WTC11 (cell line): ENCODE measurements around the gene OSTN. TPM values are rescaled to one million over a fixed set of nuclear protein-coding genes. Genes with fewer than 3 reads are reported as not detected.
A peak's percentile ranks its signal among the peaks of the same experiment; 100 is the strongest.

Source experiments
- ATAC-seq: fragments of 200-7000 bp; cut with Tn5 transposase; 2 replicates; pipeline ENCODE4 v1.10.0; 2021; ENCODE audit warnings: mild to moderate bottlenecking, moderate library complexity
- CTCF ChIA-PET: fragments of 300-600 bp; sonication (Branson Sonifier 250); formaldehyde crosslinking; loops from one replicate; lab custom pipeline; 2021; ENCODE audit warnings: antibody characterized with exemption; lab: Charles Lee
- POLR2A ChIA-PET: fragments of 350-600 bp; sonication (Branson Sonifier 250); formaldehyde crosslinking; loops from one replicate; lab custom pipeline; 2021; ENCODE audit warnings: antibody characterized with exemption; lab: Charles Lee
- DNase-seq: peaks from one replicate; pipeline ENCODE4 v3.0.0; 2021; ENCODE audit warnings: low spot score
- H3K27ac Mint-ChIP-seq: 2 replicates; pipeline ENCODE4 v1.8.0; 2021; ENCODE audit warnings: mixed read lengths
- H3K27me3 Mint-ChIP-seq: 2 replicates; pipeline ENCODE4 v1.8.0; 2021; ENCODE audit warnings: low read depth, mild to moderate bottlenecking, moderate library complexity, mixed read lengths
- H3K36me3 Mint-ChIP-seq: 2 replicates; pipeline ENCODE4 v1.8.0; 2021; ENCODE audit warnings: mixed read lengths
- H3K4me1 Mint-ChIP-seq: 2 replicates; pipeline ENCODE4 v1.8.0; 2022; ENCODE audit warnings: mixed read lengths
- H3K4me3 Mint-ChIP-seq: 2 replicates; pipeline ENCODE4 v1.8.0; 2021; ENCODE audit warnings: mild to moderate bottlenecking, moderate library complexity, mixed read lengths
- H3K9me3 Mint-ChIP-seq: 2 replicates; pipeline ENCODE4 v1.8.0; 2021; ENCODE audit warnings: mixed read lengths
- CBFB ChIP-seq: sonication (generic); formaldehyde crosslinking; IDR thresholded peaks from 2 replicates; pipeline ENCODE4 v1.8.1; 2022; ENCODE audit warnings: mild to moderate bottlenecking, low read depth, missing genetic modification reagents
- CREB1 ChIP-seq: sonication (generic); formaldehyde crosslinking; IDR thresholded peaks from 2 replicates; pipeline ENCODE4 v1.8.0; 2023; ENCODE audit warnings: mild to moderate bottlenecking, missing genetic modification reagents
- FOXP1 ChIP-seq: sonication (generic); formaldehyde crosslinking; IDR thresholded peaks from 2 replicates; pipeline ENCODE4 v1.8.0; 2022; ENCODE audit warnings: missing genetic modification reagents, mild to moderate bottlenecking, moderate library complexity, borderline replicate concordance
- GABPB1 ChIP-seq: sonication (generic); formaldehyde crosslinking; IDR thresholded peaks from 2 replicates; pipeline ENCODE4 v1.8.1; 2023; ENCODE audit warnings: mild to moderate bottlenecking, missing genetic modification reagents
- KAT7 ChIP-seq: sonication (generic); formaldehyde crosslinking; IDR thresholded peaks from 2 replicates; pipeline ENCODE4 v1.8.1; 2023; ENCODE audit warnings: missing genetic modification reagents, mild to moderate bottlenecking, borderline replicate concordance
- MYBL2 ChIP-seq: sonication (generic); formaldehyde crosslinking; IDR thresholded peaks from 2 replicates; pipeline ENCODE4 v1.8.1; 2023; ENCODE audit warnings: mild to moderate bottlenecking, moderate library complexity, missing genetic modification reagents
- NR1H2 ChIP-seq: sonication (generic); formaldehyde crosslinking; IDR thresholded peaks from 2 replicates; pipeline ENCODE4 v1.9.0; 2021; ENCODE audit warnings: mild to moderate bottlenecking, moderate library complexity, missing genetic modification reagents
- NR3C1 ChIP-seq: sonication (generic); formaldehyde crosslinking; conservative IDR thresholded peaks from 2 replicates; pipeline ENCODE4 v1.8.1; 2023; ENCODE audit warnings: low read depth, mild to moderate bottlenecking, missing genetic modification reagents
- RELA ChIP-seq: sonication (generic); formaldehyde crosslinking; IDR thresholded peaks from 2 replicates; pipeline ENCODE4 v1.8.1; 2022; ENCODE audit warnings: missing genetic modification reagents, mild to moderate bottlenecking, borderline replicate concordance
- TEAD1 ChIP-seq: sonication (generic); formaldehyde crosslinking; IDR thresholded peaks from 2 replicates; pipeline ENCODE4 v1.8.0; 2022; ENCODE audit warnings: mild to moderate bottlenecking, missing genetic modification reagents
- ZNF219 ChIP-seq: sonication (generic); formaldehyde crosslinking; IDR thresholded peaks from 2 replicates; pipeline ENCODE4 v1.8.0; 2023; ENCODE audit warnings: missing genetic modification reagents, mild to moderate bottlenecking, borderline replicate concordance
- ZNF423 ChIP-seq: fragments of 250-450 bp; sonication (Bioruptor Pico); IDR thresholded peaks from 2 replicates; pipeline ENCODE4 v2.1.2; 2022; ENCODE audit warnings: mild to moderate bottlenecking, moderate library complexity
- total RNA-seq: library from RNA; stranded (reverse); gene quantifications from 3 replicates; pipeline ENCODE4 v1.2.3, GENCODE V29; 2021
- TF ChIP-seq, protein P1 (sequence below): sonication (generic); formaldehyde crosslinking; conservative IDR thresholded peaks from 2 replicates; pipeline ENCODE4 v1.8.1; 2023; ENCODE audit warnings: mild to moderate bottlenecking, low read depth, missing genetic modification reagents, moderate library complexity
- TF ChIP-seq, protein P2 (sequence below): fragments of 250-450 bp; sonication (Bioruptor Pico); IDR thresholded peaks from 2 replicates; pipeline ENCODE4 v1.9.0; 2021; ENCODE audit warnings: mild to moderate bottlenecking
- TF ChIP-seq, protein P3 (sequence below): sonication (generic); formaldehyde crosslinking; conservative IDR thresholded peaks from 2 replicates; pipeline ENCODE4 v1.8.1; 2022; ENCODE audit warnings: mild to moderate bottlenecking, missing genetic modification reagents

The OSTN gene
- total RNA-seq, 1 experiment from 2014 or later = not detected

DNA sequence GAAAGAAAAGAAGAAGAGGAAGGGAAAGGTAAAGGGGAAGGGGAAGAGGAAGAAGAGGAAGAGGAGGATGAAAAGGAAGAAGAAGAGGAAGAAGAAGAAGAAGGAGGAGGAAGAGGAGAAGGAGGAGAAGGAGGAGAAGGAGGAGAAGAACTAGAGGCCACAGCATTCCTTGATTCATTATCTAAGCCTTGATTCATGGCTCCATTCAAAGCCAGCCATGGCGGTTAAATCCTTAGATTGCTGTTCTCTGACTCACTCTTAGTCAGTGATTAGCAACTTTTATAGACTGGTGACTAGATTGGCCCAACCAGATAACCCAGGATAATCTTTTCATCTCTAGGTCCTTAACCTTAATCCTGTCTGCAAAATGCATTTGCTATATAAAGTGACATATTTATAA, 47.6 kb downstream of the OSTN start (continued):
- TF ChIP-seq, protein P1, sequence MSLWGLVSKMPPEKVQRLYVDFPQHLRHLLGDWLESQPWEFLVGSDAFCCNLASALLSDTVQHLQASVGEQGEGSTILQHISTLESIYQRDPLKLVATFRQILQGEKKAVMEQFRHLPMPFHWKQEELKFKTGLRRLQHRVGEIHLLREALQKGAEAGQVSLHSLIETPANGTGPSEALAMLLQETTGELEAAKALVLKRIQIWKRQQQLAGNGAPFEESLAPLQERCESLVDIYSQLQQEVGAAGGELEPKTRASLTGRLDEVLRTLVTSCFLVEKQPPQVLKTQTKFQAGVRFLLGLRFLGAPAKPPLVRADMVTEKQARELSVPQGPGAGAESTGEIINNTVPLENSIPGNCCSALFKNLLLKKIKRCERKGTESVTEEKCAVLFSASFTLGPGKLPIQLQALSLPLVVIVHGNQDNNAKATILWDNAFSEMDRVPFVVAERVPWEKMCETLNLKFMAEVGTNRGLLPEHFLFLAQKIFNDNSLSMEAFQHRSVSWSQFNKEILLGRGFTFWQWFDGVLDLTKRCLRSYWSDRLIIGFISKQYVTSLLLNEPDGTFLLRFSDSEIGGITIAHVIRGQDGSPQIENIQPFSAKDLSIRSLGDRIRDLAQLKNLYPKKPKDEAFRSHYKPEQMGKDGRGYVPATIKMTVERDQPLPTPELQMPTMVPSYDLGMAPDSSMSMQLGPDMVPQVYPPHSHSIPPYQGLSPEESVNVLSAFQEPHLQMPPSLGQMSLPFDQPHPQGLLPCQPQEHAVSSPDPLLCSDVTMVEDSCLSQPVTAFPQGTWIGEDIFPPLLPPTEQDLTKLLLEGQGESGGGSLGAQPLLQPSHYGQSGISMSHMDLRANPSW (CRISPR knock-in tag) = no peak
- TF ChIP-seq RELA (CRISPR knock-in tag) (no peak), ZNF423 (CRISPR knock-in tag) (no peak), CREB1 (no peak), ZNF219 (CRISPR knock-in tag) (no peak), MYBL2 (CRISPR knock-in tag) (no peak), NR3C1 (CRISPR knock-in tag) (no peak)
- TF ChIP-seq, protein P2, sequence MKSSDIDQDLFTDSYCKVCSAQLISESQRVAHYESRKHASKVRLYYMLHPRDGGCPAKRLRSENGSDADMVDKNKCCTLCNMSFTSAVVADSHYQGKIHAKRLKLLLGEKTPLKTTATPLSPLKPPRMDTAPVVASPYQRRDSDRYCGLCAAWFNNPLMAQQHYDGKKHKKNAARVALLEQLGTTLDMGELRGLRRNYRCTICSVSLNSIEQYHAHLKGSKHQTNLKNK (CRISPR knock-in tag) = no peak
- TF ChIP-seq, protein P3, sequence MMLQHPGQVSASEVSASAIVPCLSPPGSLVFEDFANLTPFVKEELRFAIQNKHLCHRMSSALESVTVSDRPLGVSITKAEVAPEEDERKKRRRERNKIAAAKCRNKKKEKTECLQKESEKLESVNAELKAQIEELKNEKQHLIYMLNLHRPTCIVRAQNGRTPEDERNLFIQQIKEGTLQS (CRISPR knock-in tag) = no peak

DNA sequence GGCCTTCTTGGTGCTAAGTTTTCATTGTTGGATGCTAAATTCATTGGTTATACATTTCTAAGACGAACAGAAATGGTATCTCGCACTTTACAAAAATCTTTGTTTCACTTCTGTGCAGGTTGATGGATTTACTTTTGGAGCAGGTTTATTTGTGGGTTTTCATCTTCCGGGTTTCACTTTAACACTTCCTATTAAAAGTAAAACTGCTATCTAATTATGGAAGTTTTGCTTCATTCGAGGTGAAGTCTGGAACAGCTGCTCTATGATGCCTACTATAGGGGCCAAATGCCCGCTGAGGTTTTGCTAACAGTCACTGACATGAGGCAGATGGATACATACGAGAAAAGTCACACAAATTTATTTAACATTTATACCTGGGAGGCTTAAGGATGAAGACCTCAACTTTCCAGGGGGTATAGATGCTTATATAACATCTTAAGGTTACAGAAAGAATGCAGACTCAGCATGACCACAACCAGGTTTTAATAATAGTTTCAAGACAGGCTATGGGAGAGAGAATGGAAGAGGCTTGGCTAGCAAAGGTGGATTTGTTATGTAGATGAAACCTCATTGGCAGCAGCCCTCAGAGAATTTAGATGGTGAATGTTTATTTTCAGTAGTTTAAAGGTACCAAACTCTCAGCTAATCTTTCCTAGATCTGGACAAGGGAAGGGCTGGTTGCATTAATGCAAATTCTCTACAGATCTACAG, 54.2 kb downstream of the OSTN start:
- 0 out of 2 replicates have a peak, but pooled peaks have one; percentile 16 for TF ChIP-seq TEAD1 (CRISPR knock-in tag)
- no peak for TF ChIP-seq CBFB
- DNase-seq (no peak), ATAC-seq (peak; percentile 90)
- ChIA-PET CTCF (no interaction called here), POLR2A (no interaction called here)
- H3K4me1 Mint-ChIP-seq = peaks cover 62% of the 10 kb centered on the region
- no peaks in the 10 kb centered on the region for H3K9me3 Mint-ChIP-seq
- no peaks in the 10 kb centered on the region for H3K27me3 Mint-ChIP-seq
- peak overlapping the region; percentile 93 for H3K27ac Mint-ChIP-seq
- H3K4me3 Mint-ChIP-seq = peak overlapping the region; percentile 44
- no peaks in the 10 kb centered on the region for H3K36me3 Mint-ChIP-seq

DNA sequence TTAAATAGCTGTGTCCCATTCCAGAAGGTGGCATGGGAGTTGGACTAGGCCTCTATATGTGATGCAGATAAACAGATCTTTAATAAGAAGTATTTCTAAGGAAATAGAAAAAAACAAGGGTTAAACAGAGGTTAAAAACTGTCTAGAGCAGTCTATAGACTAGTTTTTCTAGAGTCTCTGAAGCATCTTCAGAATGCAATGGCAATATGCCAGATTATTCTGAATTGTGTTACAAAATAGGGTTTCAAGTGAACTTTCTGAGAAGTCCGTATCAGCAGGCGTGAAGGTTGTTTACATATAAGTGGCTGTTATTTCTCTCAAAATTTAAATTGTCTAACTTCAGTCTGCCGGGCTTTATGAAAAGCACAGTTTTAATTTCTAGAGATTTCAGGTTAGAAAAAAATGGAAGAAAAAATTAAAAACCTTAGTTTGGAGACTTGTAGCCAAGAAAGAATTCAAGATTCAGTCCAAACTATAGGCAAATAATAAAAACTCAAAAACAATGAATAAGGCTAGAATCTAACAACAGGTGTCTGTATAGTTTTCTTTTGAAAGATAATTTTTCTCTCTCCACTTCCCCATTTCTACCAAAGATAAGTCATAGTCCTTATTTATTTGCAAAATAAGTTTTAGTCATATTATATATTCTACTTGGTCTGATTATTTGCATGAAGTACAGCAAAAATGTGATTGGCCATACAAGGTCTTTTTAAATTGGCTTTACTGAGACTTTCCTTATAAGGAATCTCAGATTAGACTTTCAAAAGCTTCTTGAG, 55.2 kb downstream of the OSTN start:
- TF ChIP-seq FOXP1 (no peak), KAT7 (CRISPR knock-in tag) (no peak)
- Mint-ChIP-seq H3K4me1 (peaks cover 66% of the 10 kb centered on the region), H3K4me3 (no peak overlapping the region), H3K9me3 (no peaks in the 10 kb centered on the region), H3K27me3 (no peaks in the 10 kb centered on the region), H3K27ac (peak overlapping the region; percentile 54), H3K36me3 (no peaks in the 10 kb centered on the region)
- ATAC-seq (no peak), DNase-seq (no peak)
- ChIA-PET CTCF (no interaction called here), POLR2A (no interaction called here)

DNA sequence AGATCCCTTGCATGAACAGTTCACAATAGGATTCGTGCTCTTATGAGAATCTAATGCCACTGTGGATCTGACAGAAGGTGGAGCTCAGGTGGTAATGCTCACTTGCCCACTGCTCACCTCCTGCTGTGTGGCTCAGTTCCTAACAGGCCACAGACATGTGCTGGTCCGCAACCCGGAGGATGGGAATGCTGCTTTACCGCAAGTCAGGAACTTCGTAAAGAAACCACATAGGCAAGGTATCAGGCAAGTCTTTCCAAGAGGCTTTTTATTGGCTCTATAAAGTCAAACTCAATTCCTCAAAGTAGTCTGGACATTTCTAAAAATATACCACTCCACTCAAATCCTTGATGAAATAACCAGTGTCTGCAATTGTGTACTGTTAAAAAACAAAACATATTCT, 56.1 kb downstream of the OSTN start:
- peak; percentile 24 for DNase-seq
- H3K36me3 Mint-ChIP-seq = no peaks in the 10 kb centered on the region
- POLR2A ChIA-PET = no interaction called here
- ATAC-seq = peak; percentile 19
- H3K4me3 Mint-ChIP-seq = no peak overlapping the region
- H3K27ac Mint-ChIP-seq = peak overlapping the region; percentile 88
- H3K27me3 Mint-ChIP-seq = no peaks in the 10 kb centered on the region
- no peak for TF ChIP-seq GABPB1 (CRISPR knock-in tag)
- TF ChIP-seq TEAD1 (CRISPR knock-in tag) = peak; percentile 27; the same call in 1 of the 2 replicates
- no peak for TF ChIP-seq NR1H2 (CRISPR knock-in tag)
- H3K4me1 Mint-ChIP-seq = peaks cover 64% of the 10 kb centered on the region
- CTCF ChIA-PET = no interaction called here
- H3K9me3 Mint-ChIP-seq = no peaks in the 10 kb centered on the region
